Mesenchymal stem cell (in vitro differentiated cells and primary cell): ENCODE data around the gene SPRED1.

ENCODE experiments used
- DNase-seq: peaks from one replicate; pipeline ENCODE4 v3.0.0-alpha.2; 2013
- H2AFZ ChIP-seq: one replicate; pipeline ENCODE4 v1.6.1; 2013; ENCODE audit warnings: low read depth, mild to moderate bottlenecking, control low read depth, inconsistent platforms, low read length, moderate library complexity
- H2AK5ac ChIP-seq: 2 replicates; pipeline ENCODE4 v1.6.1; 2013; ENCODE audit warnings: low read length, moderate library complexity, mild to moderate bottlenecking, inconsistent platforms; ENCODE audit not compliant: severe bottlenecking
- H2BK120ac ChIP-seq: one replicate; pipeline ENCODE4 v1.6.1; 2013; ENCODE audit warnings: low read depth, mild to moderate bottlenecking, inconsistent platforms, low read length, moderate library complexity
- H2BK12ac ChIP-seq, 2 experiments: one replicate each; pipeline ENCODE4 v1.6.1; 2013; ENCODE audit warnings: inconsistent platforms in 2 of 2, low read length in 2 of 2, mild to moderate bottlenecking in 2 of 2, moderate library complexity in 2 of 2, control low read depth in 1 of 2
- H2BK15ac ChIP-seq: one replicate; pipeline ENCODE4 v1.6.1; 2013; ENCODE audit warnings: mild to moderate bottlenecking, low read depth, inconsistent platforms; ENCODE audit not compliant: poor library complexity, severe bottlenecking
- H2BK5ac ChIP-seq: 2 replicates; pipeline ENCODE4 v1.6.1; 2013; ENCODE audit warnings: low read depth, mild to moderate bottlenecking, low read length, control low read depth, inconsistent platforms; ENCODE audit not compliant: poor library complexity, severe bottlenecking
- H3K14ac ChIP-seq, 2 experiments: one replicate each; pipeline ENCODE4 v1.6.1; 2013; ENCODE audit warnings: inconsistent platforms in 2 of 2, low read length in 2 of 2, control low read depth in 1 of 2, mild to moderate bottlenecking in 1 of 2, moderate library complexity in 1 of 2
- H3K18ac ChIP-seq, 2 experiments: one replicate each; pipeline ENCODE4 v1.6.1; 2013; ENCODE audit warnings: inconsistent platforms in 2 of 2, low read length in 2 of 2, control low read depth in 1 of 2, low read depth in 1 of 2, mild to moderate bottlenecking in 1 of 2
- H3K23ac ChIP-seq, 2 experiments: one replicate each; pipeline ENCODE4 v1.6.1; 2013; ENCODE audit warnings: inconsistent platforms in 2 of 2, low read length in 2 of 2, mild to moderate bottlenecking in 2 of 2, moderate library complexity in 2 of 2, control low read depth in 1 of 2
- H3K27ac ChIP-seq: 2 replicates; pipeline ENCODE4 v1.5.1; 2013; ENCODE audit warnings: mild to moderate bottlenecking, moderate library complexity, low read length, control low read depth, inconsistent platforms; ENCODE audit not compliant: poor library complexity, severe bottlenecking
- H3K27me3 ChIP-seq, 2 experiments: 2 replicates each; pipeline versions ENCODE4 v1.6.1 to v1.7.0; 2013; ENCODE audit warnings: low read length in 2 of 2, mild to moderate bottlenecking in 2 of 2, moderate library complexity in 2 of 2, control low read depth in 1 of 2, inconsistent platforms in 1 of 2; ENCODE audit not compliant: control insufficient read depth in 1 of 2, insufficient read depth in 1 of 2
- H3K36me3 ChIP-seq, 2 experiments: 2 replicates each; pipeline versions ENCODE4 v1.6.1 to v1.7.0; 2013; ENCODE audit warnings: low read length in 2 of 2, control low read depth in 1 of 2, inconsistent platforms in 1 of 2, low read depth in 1 of 2, mild to moderate bottlenecking in 1 of 2; ENCODE audit not compliant: insufficient read depth in 2 of 2, control insufficient read depth in 1 of 2
- H3K4ac ChIP-seq, 2 experiments: one replicate each; pipeline ENCODE4 v1.6.1; 2013; ENCODE audit warnings: inconsistent platforms in 2 of 2, low read length in 2 of 2, mild to moderate bottlenecking in 2 of 2, moderate library complexity in 2 of 2, control low read depth in 1 of 2, low read depth in 1 of 2
- H3K4me1 ChIP-seq: 2 replicates; pipeline ENCODE4 v1.6.1; 2013; ENCODE audit warnings: low read depth, low read length, control low read depth; ENCODE audit not compliant: control insufficient read depth, insufficient read depth
- H3K4me2 ChIP-seq: 2 replicates; pipeline ENCODE4 v1.6.1; 2013; ENCODE audit warnings: low read length, mild to moderate bottlenecking, inconsistent platforms; ENCODE audit not compliant: poor library complexity, severe bottlenecking
- H3K4me3 ChIP-seq, 2 experiments: 2 replicates each; pipeline versions ENCODE4 v1.5.1 to v1.7.0; 2013; ENCODE audit warnings: low read length in 2 of 2, mild to moderate bottlenecking in 2 of 2, control low read depth in 1 of 2, low read depth in 1 of 2; ENCODE audit not compliant: insufficient read depth in 1 of 2
- H3K79me1 ChIP-seq: replicated peaks from 2 replicates; pipeline ENCODE4 v1.6.1; 2013; ENCODE audit warnings: mild to moderate bottlenecking, control low read depth, low read length, inconsistent platforms; ENCODE audit not compliant: poor library complexity, severe bottlenecking
- H3K9ac ChIP-seq: 2 replicates; pipeline ENCODE4 v1.7.0; 2013; ENCODE audit warnings: mild to moderate bottlenecking, low read length, moderate library complexity
- H3K9me3 ChIP-seq: 2 replicates; pipeline ENCODE4 v1.7.0; 2013; ENCODE audit warnings: mild to moderate bottlenecking, low read length; ENCODE audit not compliant: control insufficient read depth
- H4K8ac ChIP-seq: one replicate; pipeline ENCODE4 v1.6.1; 2013; ENCODE audit warnings: inconsistent platforms, mild to moderate bottlenecking, low read length, moderate library complexity
- H4K91ac ChIP-seq: one replicate; pipeline ENCODE4 v1.6.1; 2013; ENCODE audit warnings: mild to moderate bottlenecking, low read length, inconsistent platforms
- WGBS: methylation state at CpG from one replicate; pipeline ENCODE4 v1.1.7; 2013; ENCODE audit warnings: mixed read lengths; 5-methylcytosine and 5-hydroxymethylcytosine counted together

The SPRED1 gene

GRCh38 chr15:38406436-38406835, 153.8 kb downstream of the SPRED1 start:
- Histone ChIP-seq H3K14ac (no peak overlapping the region), H3K4ac (no peak overlapping the region), H2BK5ac (no peak overlapping the region), H4K8ac (no peak overlapping the region), H3K4me3 (peak overlapping the region in 1 of 2 experiments; percentile 41), H3K27ac (no peak overlapping the region), H3K18ac (peak overlapping the region in 1 of 2 experiments; percentile 56), H3K4me1 (no peaks in the 10 kb centered on the region), H3K79me1 (no peaks in the 10 kb centered on the region), H2BK120ac (no peak overlapping the region), H3K4me2 (no peak overlapping the region), H3K23ac (no peak overlapping the region), H3K27me3 (no peaks in the 10 kb centered on the region), H3K36me3 (no peaks in the 10 kb centered on the region), H4K91ac (no peak overlapping the region), H3K9me3 (no peaks in the 10 kb centered on the region), H2AK5ac (no peak overlapping the region), H3K9ac (peak overlapping the region; percentile 1), H2BK12ac (no peak overlapping the region), H2AFZ (no peak overlapping the region), H2BK15ac (no peak overlapping the region)
- 78% methylated on average over 5 of the region's 7 CpGs for WGBS
- no peak for DNase-seq
